ENCODE data around the gene HOXC10. TPM values are rescaled to one million over a fixed set of nuclear protein-coding genes. Genes with fewer than 3 reads are reported as not detected.

HOXC10 gene
- total RNA-seq, 1 experiment from 2014 or later, result not detected

DNA sequence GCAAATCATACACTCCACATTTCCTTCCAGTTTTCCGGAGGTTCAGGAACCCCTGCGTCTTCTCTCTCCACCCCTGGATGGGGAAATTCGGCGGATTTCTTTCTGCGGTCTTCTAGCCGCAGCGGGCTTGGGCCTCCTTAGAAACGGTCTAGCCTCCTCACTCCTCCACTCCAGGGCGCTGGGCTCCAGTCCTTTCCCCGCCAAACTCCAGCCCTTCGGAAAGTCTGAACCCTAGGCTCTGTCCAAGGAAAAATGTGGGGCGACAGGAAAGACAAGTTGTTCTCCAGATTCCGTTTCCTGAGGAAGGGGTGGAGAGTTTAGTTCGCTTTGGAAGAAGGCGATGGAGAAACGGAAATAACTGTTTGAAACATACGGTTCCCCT is 1.4 kb upstream of the HOXC10 start:
- no peak overlapping the region for H3K4me3 Mint-ChIP-seq (ENCODE audit: unreplicated experiment)
- DNase-seq (ENCODE audit: unreplicated experiment), result no peak
- no peaks in the 10 kb centered on the region for H3K9me3 Mint-ChIP-seq (ENCODE audit: unreplicated experiment)
- peaks cover 5% of the 10 kb centered on the region for H3K4me1 Mint-ChIP-seq (ENCODE audit: insufficient read depth, unreplicated experiment)
- no peaks in the 10 kb centered on the region for H3K36me3 Mint-ChIP-seq (ENCODE audit: insufficient read depth, unreplicated experiment)
- no TSS peak for BruUV-seq (replicated peaks)
- TF ChIP-seq, protein P1, sequence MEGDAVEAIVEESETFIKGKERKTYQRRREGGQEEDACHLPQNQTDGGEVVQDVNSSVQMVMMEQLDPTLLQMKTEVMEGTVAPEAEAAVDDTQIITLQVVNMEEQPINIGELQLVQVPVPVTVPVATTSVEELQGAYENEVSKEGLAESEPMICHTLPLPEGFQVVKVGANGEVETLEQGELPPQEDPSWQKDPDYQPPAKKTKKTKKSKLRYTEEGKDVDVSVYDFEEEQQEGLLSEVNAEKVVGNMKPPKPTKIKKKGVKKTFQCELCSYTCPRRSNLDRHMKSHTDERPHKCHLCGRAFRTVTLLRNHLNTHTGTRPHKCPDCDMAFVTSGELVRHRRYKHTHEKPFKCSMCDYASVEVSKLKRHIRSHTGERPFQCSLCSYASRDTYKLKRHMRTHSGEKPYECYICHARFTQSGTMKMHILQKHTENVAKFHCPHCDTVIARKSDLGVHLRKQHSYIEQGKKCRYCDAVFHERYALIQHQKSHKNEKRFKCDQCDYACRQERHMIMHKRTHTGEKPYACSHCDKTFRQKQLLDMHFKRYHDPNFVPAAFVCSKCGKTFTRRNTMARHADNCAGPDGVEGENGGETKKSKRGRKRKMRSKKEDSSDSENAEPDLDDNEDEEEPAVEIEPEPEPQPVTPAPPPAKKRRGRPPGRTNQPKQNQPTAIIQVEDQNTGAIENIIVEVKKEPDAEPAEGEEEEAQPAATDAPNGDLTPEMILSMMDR (IDR thresholded peaks at IDR 0.05; ENCODE audit: unreplicated experiment), result no peak
- intact Hi-C loops (cut with micrococcal nuclease), result loop anchor here (10.0 kb wide), 1 partner anchor 189 kb away; no protein-coding TSS in a partner anchor
- CTCF ChIA-PET, result no interaction called here
- H3K27me3 Mint-ChIP-seq (ENCODE audit: insufficient read depth, unreplicated experiment), result no peaks in the 10 kb centered on the region
- POLR2A ChIA-PET, result interaction anchor here (0.5 kb wide), 1 partner anchor 401 kb away, joined by 3 read pairs; the partner anchor contains the start of gene ZNF385A
- H3K27ac Mint-ChIP-seq (ENCODE audit: low read depth, unreplicated experiment), result no peak overlapping the region

DNA sequence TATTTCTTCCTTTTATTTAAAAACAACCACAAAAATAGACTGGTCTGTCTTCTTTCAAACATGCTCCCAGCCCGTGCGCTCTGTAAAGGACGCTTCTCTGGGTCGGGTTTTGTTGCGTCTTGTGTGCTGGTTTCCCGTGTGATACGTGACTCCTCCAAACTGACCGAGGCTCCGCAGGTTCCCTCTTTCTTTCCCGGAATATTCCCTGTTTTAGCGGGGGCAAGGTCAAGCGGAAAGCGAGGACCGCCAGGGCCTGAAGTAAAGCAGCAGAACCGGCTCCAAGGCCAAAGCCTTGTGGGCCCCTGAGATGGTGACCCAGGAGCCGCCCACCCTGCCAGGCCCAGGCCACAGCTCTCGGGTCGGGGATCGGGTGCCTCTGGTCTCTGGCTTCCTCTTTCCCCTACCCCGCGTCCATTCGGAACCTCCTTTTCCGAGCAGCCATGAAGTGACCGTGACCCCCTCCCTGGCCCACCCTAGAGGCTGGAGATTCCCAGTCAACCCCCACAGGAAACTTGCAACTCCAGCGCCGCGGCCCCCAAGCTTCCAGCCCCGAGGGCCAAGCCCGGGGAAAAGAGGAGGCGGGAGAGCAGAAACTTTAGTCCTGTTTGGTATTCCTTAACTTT is 885 bp upstream of the HOXC10 start:
- Mint-ChIP-seq H3K36me3 (ENCODE audit: insufficient read depth, unreplicated experiment) (no peaks in the 10 kb centered on the region), H3K27me3 (ENCODE audit: insufficient read depth, unreplicated experiment) (no peaks in the 10 kb centered on the region)

DNA sequence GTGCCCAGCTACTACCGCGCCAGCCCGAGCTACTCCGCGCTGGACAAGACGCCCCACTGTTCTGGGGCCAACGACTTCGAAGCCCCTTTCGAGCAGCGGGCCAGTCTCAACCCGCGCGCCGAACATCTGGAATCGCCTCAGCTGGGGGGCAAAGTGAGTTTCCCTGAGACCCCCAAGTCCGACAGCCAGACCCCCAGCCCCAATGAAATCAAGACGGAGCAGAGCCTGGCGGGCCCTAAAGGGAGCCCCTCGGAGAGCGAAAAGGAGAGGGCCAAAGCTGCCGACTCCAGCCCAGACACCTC is 697 bp downstream of the HOXC10 start:
- no peaks in the 10 kb centered on the region for H3K36me3 Mint-ChIP-seq (ENCODE audit: insufficient read depth, unreplicated experiment)
- ChIA-PET CTCF (interaction anchor here (0.7 to 4.5 kb wide), 6 partner anchors 22 to 241 kb away, joined by 3 to 60 read pairs (median 5); no protein-coding TSS in a partner anchor), POLR2A (interaction anchor here (0.9 kb wide), 1 partner anchor 14 kb away, joined by 5 read pairs; the partner anchor contains the start of gene HOXC9)
- TF ChIP-seq, protein P1 (IDR thresholded peaks at IDR 0.05; ENCODE audit: unreplicated experiment), result no peak
- H3K4me1 Mint-ChIP-seq (ENCODE audit: insufficient read depth, unreplicated experiment), result peaks cover 24% of the 10 kb centered on the region
- intact Hi-C loops (cut with micrococcal nuclease), result loop anchor here (5.0 to 10.0 kb wide), 2 partner anchors 191 to 283 kb away; no protein-coding TSS in a partner anchor
- no peak overlapping the region for H3K27ac Mint-ChIP-seq (ENCODE audit: low read depth, unreplicated experiment)
- H3K9me3 Mint-ChIP-seq (ENCODE audit: unreplicated experiment), result no peaks in the 10 kb centered on the region
- H3K27me3 Mint-ChIP-seq (ENCODE audit: insufficient read depth, unreplicated experiment), result no peaks in the 10 kb centered on the region
- DNase-seq (ENCODE audit: unreplicated experiment), result no peak
- BruUV-seq (replicated peaks), result no TSS peak
- H3K4me3 Mint-ChIP-seq (ENCODE audit: unreplicated experiment), result no peak overlapping the region

More for the DNA sequence above, 885 bp upstream of the HOXC10 start:
- BruUV-seq (replicated peaks), result no TSS peak
- no peak overlapping the region for H3K4me3 Mint-ChIP-seq (ENCODE audit: unreplicated experiment)
- DNase-seq (ENCODE audit: unreplicated experiment), result no peak
- ChIA-PET CTCF (no interaction called here), POLR2A (interaction anchor here (0.5 kb wide), 1 partner anchor 400 kb away, joined by 3 read pairs; the partner anchor contains the start of gene ZNF385A)
- TF ChIP-seq, protein P1 (IDR thresholded peaks at IDR 0.05; ENCODE audit: unreplicated experiment), result no peak
- no peaks in the 10 kb centered on the region for H3K9me3 Mint-ChIP-seq (ENCODE audit: unreplicated experiment)
- peaks cover 10% of the 10 kb centered on the region for H3K4me1 Mint-ChIP-seq (ENCODE audit: insufficient read depth, unreplicated experiment)
- intact Hi-C loops (cut with micrococcal nuclease), result loop anchor here (10.0 kb wide), 1 partner anchor 189 kb away; no protein-coding TSS in a partner anchor
- no peak overlapping the region for H3K27ac Mint-ChIP-seq (ENCODE audit: low read depth, unreplicated experiment)

DNA sequence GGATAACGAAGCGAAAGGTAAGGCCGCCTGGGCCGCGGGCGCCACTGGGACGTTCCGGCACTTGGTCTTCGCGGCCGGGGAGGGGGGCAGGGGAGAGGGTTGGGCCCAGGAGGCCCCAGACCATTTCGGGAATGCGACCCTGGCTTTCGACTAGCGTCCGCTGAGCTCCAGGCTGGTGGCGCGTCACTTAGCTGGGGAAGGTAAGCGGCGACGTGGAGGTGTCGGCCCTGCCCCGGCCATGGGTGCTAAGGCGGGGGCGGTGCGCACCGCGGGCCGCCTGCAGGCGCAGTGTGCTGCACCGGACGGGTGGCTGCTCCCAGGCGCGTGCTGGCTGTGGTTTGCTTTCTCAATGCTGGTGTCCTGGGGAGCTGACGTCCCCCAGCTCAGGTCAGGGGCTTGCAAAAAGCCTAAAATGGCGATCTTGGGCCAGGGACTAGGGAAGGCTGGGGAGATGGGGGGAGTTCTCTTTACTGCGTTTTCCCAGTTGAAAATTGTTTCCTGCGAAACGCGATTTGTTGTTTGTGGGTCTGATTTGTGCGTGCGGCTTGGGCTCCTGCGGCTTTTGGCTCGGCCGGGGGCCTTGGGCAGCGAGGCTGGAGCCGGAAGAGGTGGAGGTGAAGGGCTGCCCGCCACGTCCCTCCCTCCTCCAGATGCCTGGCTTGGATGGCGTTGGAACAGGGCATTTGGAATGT is 1.2 kb downstream of the HOXC10 start:
- BruUV-seq (replicated peaks), result no TSS peak
- TF ChIP-seq, protein P1 (IDR thresholded peaks at IDR 0.05; ENCODE audit: unreplicated experiment), result no peak
- no peak overlapping the region for H3K4me3 Mint-ChIP-seq (ENCODE audit: unreplicated experiment)
- no peak overlapping the region for H3K27ac Mint-ChIP-seq (ENCODE audit: low read depth, unreplicated experiment)
- intact Hi-C loops (cut with micrococcal nuclease), result loop anchor here (5.0 to 10.0 kb wide), 2 partner anchors 191 to 284 kb away; no protein-coding TSS in a partner anchor
- CTCF ChIA-PET, result interaction anchor here (0.7 to 4.5 kb wide), 8 partner anchors 14 to 284 kb away, joined by 3 to 60 read pairs (median 7); partner anchors contain the start of gene HOXC9
- no peaks in the 10 kb centered on the region for H3K36me3 Mint-ChIP-seq (ENCODE audit: insufficient read depth, unreplicated experiment)
- peaks cover 24% of the 10 kb centered on the region for H3K4me1 Mint-ChIP-seq (ENCODE audit: insufficient read depth, unreplicated experiment)
- H3K27me3 Mint-ChIP-seq (ENCODE audit: insufficient read depth, unreplicated experiment), result no peaks in the 10 kb centered on the region
- H3K9me3 Mint-ChIP-seq (ENCODE audit: unreplicated experiment), result no peaks in the 10 kb centered on the region
- POLR2A ChIA-PET, result interaction anchor here (0.5 to 0.9 kb wide), 4 partner anchors 14 to 214 kb away, joined by 3 to 5 read pairs (median 3); partner anchors contain the start of gene HOXC9
- no peak for DNase-seq (ENCODE audit: unreplicated experiment)

Data from MCF 10A (cell line).